ENCODE measurements around the gene EXT2.

DNA sequence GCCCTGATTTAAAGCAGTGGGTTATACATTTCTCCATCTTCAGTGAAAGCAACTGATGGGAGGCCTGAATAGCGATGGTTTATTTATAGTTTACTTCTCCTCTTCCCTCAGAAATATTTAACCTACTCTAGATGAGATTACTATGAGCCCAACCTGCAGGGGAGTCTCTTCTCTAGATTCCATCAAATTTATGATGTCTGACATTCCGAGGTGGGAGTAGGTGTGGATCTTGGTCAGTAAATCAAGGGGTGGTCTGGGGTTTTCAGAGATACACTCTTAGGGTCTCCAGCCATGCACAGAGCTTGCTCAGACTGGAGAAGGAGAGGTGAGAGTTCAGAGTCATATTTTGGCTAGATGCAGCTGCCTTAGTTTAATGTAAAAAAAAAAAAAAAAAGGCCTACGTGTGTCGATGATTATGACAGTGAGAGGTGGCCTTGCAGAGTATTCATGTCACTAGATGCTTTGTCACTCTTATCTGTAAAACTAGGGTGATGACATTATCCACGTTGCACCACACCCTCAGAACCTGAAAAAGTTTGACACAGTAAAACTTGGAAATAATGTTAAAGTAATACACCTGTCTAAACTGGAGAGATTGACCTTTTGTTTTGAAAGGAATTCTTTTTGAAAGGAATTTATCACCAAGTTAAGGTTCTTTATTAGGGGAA lies 81.2 kb downstream of the EXT2 start:
- TF ChIP-seq, protein P1, sequence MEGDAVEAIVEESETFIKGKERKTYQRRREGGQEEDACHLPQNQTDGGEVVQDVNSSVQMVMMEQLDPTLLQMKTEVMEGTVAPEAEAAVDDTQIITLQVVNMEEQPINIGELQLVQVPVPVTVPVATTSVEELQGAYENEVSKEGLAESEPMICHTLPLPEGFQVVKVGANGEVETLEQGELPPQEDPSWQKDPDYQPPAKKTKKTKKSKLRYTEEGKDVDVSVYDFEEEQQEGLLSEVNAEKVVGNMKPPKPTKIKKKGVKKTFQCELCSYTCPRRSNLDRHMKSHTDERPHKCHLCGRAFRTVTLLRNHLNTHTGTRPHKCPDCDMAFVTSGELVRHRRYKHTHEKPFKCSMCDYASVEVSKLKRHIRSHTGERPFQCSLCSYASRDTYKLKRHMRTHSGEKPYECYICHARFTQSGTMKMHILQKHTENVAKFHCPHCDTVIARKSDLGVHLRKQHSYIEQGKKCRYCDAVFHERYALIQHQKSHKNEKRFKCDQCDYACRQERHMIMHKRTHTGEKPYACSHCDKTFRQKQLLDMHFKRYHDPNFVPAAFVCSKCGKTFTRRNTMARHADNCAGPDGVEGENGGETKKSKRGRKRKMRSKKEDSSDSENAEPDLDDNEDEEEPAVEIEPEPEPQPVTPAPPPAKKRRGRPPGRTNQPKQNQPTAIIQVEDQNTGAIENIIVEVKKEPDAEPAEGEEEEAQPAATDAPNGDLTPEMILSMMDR (IDR thresholded peaks at IDR 0.05), result no peak
- TF ChIP-seq POLR2A (IDR thresholded peaks at IDR 0.05), result no peak
